ENCODE results near the gene TMBIM1.
A peak's percentile ranks its signal among the peaks of the same experiment; 100 is the strongest.

DNA sequence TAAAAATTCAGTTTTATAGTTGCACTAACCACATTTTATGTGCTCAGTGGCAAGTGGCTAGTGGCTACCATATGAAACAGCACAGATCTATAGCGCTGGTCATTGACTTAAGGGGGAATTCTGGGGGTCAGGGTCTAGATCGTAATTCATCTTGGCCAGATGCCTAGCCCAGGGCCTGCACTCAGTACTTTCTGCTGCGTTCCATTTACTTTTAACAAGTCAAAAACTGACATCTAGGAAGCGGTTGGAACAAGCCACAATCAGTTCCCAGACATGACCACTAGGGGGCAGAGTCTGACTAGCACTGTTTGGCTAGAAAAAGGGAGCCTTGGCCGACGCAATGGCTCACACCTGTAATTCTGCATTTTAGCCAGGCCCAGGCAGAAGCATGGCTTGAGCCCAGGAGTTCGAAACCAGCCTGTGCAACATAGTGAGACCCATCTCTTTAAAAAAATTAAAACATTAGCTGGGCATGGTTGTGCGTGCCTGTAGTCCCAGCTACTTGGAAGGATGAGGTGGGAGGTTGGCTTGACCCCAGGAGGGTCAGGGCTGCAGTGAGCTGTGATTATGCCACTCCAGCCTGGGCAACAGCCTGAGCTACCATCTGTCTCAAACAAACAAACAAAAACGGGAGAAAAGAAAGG, 9.0 kb upstream of the TMBIM1 start:
- TF ChIP-seq FOSL1 (IDR thresholded peaks at IDR 0.05; ENCODE audit: low read depth) (no peak), POLR2A (IDR thresholded peaks at IDR 0.05; ENCODE audit: borderline replicate concordance, extremely low read depth, insufficient read depth, insufficient read length) (no peak), EZH2phosphoT487 (IDR thresholded peaks at IDR 0.05; ENCODE audit: borderline replicate concordance) (no peak), ZNF274 (IDR thresholded peaks at IDR 0.05; ENCODE audit: low read depth, low read length) (no peak), EZH2 (IDR thresholded peaks at IDR 0.05) (no peak), POLR2AphosphoS5 (IDR thresholded peaks at IDR 0.05; ENCODE audit: low read depth, low read length) (peak; percentile 28; the same call in 1 of the 2 replicates), ZBTB33 (IDR thresholded peaks at IDR 0.05; ENCODE audit: extremely low read depth, insufficient replicate concordance, low read length) (peak; percentile 59), CTCF (IDR thresholded peaks at IDR 0.05 in 2 of 3, conservative IDR thresholded peaks at IDR 0.05 in 1 of 3; ENCODE audit: borderline replicate concordance in 1 of 3, insufficient read depth in 1 of 3, low read depth in 2 of 3, low read length in 2 of 3) (peak; percentile 93 to 98 (median 95)), EGR1 (IDR thresholded peaks at IDR 0.05; ENCODE audit: low read depth) (no peak)
- TF ChIP-seq, protein P1, sequence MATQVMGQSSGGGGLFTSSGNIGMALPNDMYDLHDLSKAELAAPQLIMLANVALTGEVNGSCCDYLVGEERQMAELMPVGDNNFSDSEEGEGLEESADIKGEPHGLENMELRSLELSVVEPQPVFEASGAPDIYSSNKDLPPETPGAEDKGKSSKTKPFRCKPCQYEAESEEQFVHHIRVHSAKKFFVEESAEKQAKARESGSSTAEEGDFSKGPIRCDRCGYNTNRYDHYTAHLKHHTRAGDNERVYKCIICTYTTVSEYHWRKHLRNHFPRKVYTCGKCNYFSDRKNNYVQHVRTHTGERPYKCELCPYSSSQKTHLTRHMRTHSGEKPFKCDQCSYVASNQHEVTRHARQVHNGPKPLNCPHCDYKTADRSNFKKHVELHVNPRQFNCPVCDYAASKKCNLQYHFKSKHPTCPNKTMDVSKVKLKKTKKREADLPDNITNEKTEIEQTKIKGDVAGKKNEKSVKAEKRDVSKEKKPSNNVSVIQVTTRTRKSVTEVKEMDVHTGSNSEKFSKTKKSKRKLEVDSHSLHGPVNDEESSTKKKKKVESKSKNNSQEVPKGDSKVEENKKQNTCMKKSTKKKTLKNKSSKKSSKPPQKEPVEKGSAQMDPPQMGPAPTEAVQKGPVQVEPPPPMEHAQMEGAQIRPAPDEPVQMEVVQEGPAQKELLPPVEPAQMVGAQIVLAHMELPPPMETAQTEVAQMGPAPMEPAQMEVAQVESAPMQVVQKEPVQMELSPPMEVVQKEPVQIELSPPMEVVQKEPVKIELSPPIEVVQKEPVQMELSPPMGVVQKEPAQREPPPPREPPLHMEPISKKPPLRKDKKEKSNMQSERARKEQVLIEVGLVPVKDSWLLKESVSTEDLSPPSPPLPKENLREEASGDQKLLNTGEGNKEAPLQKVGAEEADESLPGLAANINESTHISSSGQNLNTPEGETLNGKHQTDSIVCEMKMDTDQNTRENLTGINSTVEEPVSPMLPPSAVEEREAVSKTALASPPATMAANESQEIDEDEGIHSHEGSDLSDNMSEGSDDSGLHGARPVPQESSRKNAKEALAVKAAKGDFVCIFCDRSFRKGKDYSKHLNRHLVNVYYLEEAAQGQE (IDR thresholded peaks at IDR 0.05; ENCODE audit: low read depth): no peak
